Coronary artery (tissue), 2 donors: ENCODE measurements around the gene RENBP.
A peak's percentile ranks its signal among the peaks of the same experiment; 100 is the strongest.

ENCODE experiments used
- DNase-seq: peaks from one replicate; pipeline ENCODE4 v3.0.0-alpha.2; 2017; ENCODE audit warnings: low spot score
- H3K27ac ChIP-seq, 2 donors: fragments of 200-600 bp; sonication (generic); one replicate each; pipeline ENCODE4 v1.5.1; 2016 to 2019
- H3K4me3 ChIP-seq: fragments of 200-600 bp; sonication (generic); 2 replicates; pipeline ENCODE4 v1.5.1; 2016; ENCODE audit warnings: mild to moderate bottlenecking, moderate library complexity
- CTCF ChIP-seq: fragments of 200-600 bp; sonication (generic); IDR thresholded peaks from one replicate; pipeline ENCODE4 v1.5.1; 2019; ENCODE audit warnings: antibody characterized with exemption

Gene RENBP

GRCh38 chrX:153937056-153937455 lies 7.4 kb downstream of the RENBP start:
- no peak for TF ChIP-seq CTCF
- Histone ChIP-seq H3K4me3 (no peak overlapping the region), H3K27ac (no peak overlapping the region)
- no peak for DNase-seq

GRCh38 chrX:153935326-153935851 lies 9.1 kb downstream of the RENBP start:
- H3K4me3 ChIP-seq: peak overlapping the region; percentile 99
- DNase-seq: no peak
- peak overlapping the region in 1 of 2 donors; percentile 83 for H3K27ac ChIP-seq
- no peak for TF ChIP-seq CTCF

- Histone ChIP-seq H3K27ac (peak within 1 kb of the TSS in 1 of 2 donors; percentile 83), H3K4me3 (peak within 1 kb of the TSS; percentile 99)
- no peak for DNase-seq
- no peak for TF ChIP-seq CTCF
These were observed 9.6 kb downstream of the RENBP start, which contains the start of gene NAA10 for GRCh38 chrX:153934762-153935325. Gene NAA10 (minus strand): TSS chrX:153935037. CDS start chrX:153934904, 133 bp downstream.

GRCh38 chrX:153934148-153934761 lies 10.2 kb downstream of the RENBP start:
- Histone ChIP-seq H3K27ac (peak overlapping the region in 1 of 2 donors; percentile 83), H3K4me3 (peak overlapping the region; percentile 99)
- TF ChIP-seq CTCF: no peak
- DNase-seq: no peak

GRCh38 chrX:153933748-153934147 lies 10.7 kb downstream of the RENBP start:
- Histone ChIP-seq H3K4me3 (peak overlapping the region; percentile 99), H3K27ac (no peak overlapping the region)
- TF ChIP-seq CTCF: no peak
- DNase-seq: no peak

- H3K27ac ChIP-seq: no peak overlapping the region
- TF ChIP-seq CTCF: no peak
- H3K4me3 ChIP-seq: no peak overlapping the region
- no peak for DNase-seq
These were observed 12.1 kb downstream of the RENBP start for GRCh38 chrX:153932220-153932915.
